Ishikawa (cell line): Measurements from ENCODE around the gene SAG.

Experiments used
- EGR1 ChIP-seq: IDR thresholded peaks from 2 replicates; pipeline ENCODE4 v1.6.1; 2012
- MAX ChIP-seq: IDR thresholded peaks from 2 replicates; pipeline ENCODE4 v1.6.1; 2012
- RAD21 ChIP-seq: IDR thresholded peaks from 2 replicates; pipeline ENCODE4 v1.6.1; 2012; ENCODE audit warnings: low read depth
- REST ChIP-seq: IDR thresholded peaks from 2 replicates; pipeline ENCODE4 v1.6.1; 2012; ENCODE audit warnings: low read depth, mild to moderate bottlenecking
- TEAD4 ChIP-seq: IDR thresholded peaks from 2 replicates; pipeline ENCODE4 v1.6.1; 2012
- USF1 ChIP-seq: IDR thresholded peaks from 2 replicates; pipeline ENCODE4 v1.6.1; 2012
- YY1 ChIP-seq: IDR thresholded peaks from 2 replicates; pipeline ENCODE4 v1.6.1; 2012; ENCODE audit warnings: low read depth

- TF ChIP-seq MAX (no peak), EGR1 (no peak), USF1 (no peak), YY1 (no peak), TEAD4 (no peak), RAD21 (no peak), REST (no peak)
These were observed 48.3 kb downstream of the SAG start for GRCh38 chr2:233355916-233356315.
